ENCODE results near the gene RUNX3.
"Not testable (repeated sequence)": the region's sequence is repeated elsewhere in the genome, so short reads cannot be mapped to it uniquely, and the experiment has no call there.

The RUNX3 gene

DNA sequence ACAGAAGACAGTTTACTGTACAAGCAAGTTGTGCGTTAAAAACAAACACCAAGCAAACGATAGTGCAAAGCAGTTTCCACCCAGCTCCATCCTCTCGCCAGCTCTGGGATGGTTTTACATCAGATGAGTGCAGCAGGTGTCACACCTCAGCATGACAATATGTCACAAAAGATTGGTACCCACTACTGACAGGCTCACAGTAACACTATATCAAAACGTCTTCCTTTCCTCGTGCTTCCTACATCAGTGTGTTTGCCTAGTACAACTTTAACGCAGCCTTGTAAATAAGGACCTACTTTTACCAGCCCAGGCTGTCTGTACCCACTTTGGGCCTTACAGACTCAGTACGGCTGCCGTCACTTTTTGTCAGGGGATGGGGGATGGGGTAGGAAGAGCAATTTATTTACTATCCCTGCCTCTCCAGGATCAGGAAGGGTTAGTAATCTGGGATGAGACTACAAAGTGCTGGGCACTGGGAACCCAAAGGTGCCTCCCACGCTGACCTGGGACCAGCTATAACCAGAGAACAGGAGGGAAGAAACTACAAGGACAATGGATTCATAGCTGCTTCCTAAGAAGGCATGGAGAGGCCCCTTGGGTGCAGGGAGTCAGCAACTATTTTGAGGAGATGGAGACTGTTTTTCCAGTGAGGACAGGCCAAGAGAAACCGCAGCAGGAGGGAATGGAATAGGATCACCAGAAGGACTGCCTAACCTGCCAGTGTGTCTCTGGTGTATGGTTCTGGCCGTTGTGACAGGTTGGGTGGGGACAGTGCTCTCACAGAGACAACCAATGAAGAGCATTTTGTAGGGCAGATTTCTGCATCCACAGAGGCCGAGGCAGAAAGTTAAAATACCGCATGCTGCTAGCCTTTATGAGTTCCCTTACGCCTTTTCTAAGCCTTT is 30.2 kb downstream of the RUNX3 start:
- DNase-seq: no peak

DNA sequence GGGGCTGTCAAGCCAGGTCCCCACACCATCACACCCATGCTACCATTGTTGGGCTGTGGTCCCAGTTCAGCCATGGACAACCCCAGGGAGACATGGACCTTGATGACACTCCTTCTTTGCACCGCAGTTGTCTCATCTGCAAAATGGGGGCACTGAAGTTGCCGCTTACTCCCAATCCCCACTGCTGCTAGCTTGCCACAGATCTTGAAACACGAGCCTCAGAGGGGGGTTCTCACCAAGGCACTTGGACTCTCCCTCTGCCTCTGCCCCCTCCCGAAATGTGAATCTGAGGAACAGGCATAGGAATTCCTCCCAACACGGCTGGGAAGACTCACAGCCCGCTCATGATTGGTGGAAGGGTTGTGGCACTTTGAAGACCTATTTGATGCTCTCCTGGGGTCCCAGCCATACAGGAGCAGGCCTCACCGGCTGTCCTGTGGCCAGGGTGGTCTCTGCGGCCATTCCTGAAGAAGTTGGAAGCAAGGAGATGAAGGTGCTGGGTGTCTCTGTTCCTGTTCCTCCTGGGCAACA is 31.1 kb downstream of the RUNX3 start:
- no peak for DNase-seq

DNA sequence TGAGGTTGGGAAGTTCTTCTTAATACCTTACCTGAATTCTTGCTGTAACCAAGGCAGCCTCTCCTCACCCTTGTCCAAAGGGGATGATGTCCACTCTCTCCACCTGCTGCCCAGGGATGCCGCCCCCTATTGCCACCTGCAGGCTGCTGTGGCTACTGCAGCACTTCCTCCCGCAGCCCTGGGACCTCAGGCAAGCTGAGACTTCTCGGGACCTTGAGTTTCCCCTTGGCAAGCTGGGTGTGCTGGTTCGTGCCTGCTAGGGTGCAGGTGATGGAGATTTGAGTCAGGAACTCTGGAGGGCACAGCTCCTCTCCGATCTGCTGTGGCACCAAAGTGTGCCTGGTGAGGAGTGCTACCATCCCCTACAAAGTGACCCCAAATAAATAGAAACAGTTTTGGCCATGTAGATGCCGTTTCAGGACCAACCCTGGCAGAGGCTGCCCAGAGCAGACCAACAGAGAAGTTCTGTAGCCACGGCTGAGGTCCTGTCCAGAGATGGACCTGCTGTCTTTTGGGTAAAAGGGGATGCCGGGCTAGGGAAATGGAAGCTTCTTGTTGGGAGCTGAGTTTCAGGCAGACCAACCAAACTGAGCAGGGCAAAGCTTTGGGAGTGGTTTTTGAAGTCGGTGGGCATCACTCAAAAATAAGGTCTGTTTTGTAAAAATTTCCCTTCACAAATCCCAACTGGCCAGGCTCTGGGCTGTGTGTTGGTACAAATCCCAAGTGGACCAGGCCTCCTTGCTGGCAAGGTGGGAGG is 31.7 kb downstream of the RUNX3 start:
- DNase-seq: peak in 1 of 2 experiments; percentile 33

DNA sequence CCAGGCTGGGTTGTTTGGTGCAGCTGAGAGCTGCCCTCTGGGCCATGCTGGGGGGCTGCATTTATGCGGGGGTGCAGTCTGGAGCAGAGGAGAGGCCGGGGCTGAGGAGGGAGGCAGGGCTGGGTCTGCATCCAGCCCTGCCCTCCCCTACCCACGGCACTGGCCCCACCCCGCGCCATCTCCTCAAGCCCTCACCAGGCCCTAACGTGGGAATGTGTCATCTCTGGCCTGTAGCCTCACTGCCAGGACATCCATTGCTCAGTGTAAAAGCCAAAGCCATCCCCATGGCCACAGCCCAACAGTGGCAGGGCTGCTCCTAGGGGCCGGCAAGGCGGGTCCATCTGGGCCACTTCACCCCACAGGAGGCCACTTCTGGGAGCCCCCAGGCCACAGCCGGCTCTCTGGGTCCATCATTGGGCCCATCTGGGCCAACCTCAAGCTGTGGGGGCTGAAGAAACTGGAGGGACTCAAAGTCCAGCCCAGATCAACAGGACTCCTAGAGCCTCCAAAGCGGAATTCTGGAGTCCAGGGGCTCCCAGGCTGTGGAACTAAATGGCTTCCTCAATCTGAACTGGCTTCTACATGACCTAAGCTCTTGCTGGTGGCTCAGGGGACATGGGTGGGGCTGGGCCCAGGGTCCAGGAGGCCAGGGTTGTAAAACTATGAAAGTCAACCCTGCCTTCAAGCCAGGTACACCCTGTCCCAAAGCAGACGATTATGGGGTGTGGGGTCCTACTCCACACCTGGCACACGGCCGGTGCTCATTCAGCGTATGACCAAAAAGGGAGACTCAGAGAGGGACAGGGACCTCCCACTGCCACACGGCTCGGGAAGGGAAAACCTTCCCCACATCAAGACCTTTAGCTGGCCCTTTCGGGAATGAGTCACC is 32.6 kb downstream of the RUNX3 start:
- no peak for DNase-seq

DNA sequence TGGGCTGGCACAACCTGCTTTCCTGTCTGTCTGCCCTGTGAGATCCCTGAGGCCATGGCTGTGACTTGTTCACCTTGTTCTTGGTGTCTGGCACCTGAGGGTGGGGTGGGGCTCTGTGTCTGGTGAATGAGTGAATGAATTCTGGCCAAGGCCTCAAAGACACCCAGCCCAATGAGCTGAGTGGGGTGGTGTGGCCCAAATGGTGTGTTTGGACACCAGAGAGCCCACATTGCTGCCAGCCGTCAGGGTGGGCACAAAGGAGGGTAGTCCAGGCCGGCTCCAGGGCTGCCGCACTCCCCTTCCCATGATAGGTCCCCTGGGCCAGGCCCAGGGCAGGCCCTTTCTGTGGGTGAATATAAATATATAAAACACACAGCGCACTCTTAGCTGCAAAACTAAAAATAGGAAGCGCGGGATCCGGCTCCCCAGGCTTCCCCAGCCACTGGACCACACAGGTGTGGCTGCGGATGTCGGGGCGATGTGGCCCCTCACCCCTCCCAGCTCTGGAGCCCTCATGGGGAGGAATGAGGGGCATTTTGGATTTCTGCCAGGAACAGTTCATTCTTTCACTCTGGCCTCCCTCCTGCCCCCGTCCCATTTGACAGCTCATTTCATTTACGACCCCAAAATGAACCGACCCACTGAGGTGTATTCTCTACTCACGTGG is 33.3 kb downstream of the RUNX3 start:
- no peak for DNase-seq

DNA sequence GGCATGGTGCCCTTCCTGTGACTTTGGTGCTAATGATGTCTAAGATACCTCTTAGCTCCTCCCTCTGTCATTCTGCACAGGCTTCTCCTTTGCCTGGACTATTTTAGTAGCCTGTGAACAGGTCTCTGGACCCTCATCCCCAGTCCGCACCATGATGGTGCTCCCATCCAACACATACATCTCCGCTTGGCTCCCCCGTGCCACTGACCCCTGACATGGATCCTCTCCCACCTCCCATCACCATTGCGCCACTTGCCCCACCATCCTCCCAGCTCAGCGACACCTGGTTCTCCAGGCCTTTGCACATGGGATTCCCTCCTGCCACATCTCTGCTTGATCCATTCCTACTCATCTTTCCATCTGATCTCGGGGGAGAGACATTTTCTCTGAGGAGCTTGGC is 33.9 kb downstream of the RUNX3 start:
- no peak for DNase-seq

DNA sequence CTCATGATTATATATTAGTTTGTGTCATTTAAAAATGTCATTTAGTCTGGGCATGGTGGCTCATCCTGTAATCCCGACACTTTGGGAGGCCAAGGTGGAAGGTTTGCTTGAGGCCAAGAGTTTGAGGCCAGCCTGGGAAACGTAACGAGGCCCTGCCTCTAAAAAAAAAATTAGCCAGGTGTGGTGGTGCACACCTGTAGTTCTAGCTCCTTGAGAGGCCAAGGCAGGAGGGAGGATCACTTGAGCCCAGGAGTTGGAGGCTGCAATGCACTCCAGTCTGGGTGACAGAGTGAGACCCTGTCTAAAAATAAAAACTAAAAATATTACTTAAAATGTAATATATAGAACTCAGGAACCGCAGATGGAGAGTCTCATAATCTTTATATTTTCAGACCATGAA is 34.6 kb downstream of the RUNX3 start:
- DNase-seq: no peak

DNA sequence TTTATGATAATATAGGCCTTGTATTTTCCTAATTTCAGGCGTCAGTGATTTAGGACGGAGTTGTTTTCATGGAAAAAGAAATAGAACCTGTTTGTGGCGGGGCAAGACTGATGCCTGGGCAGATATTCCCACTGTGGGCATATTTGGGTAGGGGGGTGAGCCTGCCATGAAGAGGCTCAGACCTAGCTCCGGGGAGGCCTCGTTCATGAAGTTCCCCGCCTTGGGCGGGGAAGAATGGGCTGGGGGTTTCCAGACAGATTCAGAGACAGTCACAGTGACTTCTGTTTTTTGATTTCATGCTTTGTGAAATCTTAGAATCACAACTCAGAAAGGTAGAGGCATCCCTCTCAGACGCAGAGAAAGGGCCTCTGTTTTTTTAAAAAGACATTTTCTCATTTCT is 36.1 kb downstream of the RUNX3 start:
- DNase-seq: no peak

DNA sequence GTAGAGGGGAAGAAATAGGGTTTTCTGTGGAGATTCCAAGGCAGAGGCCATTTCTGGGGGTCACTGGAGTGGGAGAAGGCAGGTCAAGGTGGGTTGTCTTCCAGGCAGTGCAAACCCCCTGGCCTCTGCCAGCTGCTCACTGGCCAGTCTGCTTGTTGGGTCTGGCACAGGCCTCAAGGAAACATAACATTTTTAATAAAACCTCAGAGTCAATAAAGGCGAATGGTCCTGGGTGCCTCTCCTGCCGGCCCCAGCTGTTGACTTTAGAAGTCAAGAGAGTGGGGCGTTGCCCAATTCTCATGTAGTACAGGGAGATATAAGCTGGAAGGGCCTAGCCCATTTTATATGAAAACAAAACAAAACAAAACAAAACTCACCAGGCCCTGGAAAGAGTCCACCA is 36.6 kb downstream of the RUNX3 start:
- no peak for DNase-seq

DNA sequence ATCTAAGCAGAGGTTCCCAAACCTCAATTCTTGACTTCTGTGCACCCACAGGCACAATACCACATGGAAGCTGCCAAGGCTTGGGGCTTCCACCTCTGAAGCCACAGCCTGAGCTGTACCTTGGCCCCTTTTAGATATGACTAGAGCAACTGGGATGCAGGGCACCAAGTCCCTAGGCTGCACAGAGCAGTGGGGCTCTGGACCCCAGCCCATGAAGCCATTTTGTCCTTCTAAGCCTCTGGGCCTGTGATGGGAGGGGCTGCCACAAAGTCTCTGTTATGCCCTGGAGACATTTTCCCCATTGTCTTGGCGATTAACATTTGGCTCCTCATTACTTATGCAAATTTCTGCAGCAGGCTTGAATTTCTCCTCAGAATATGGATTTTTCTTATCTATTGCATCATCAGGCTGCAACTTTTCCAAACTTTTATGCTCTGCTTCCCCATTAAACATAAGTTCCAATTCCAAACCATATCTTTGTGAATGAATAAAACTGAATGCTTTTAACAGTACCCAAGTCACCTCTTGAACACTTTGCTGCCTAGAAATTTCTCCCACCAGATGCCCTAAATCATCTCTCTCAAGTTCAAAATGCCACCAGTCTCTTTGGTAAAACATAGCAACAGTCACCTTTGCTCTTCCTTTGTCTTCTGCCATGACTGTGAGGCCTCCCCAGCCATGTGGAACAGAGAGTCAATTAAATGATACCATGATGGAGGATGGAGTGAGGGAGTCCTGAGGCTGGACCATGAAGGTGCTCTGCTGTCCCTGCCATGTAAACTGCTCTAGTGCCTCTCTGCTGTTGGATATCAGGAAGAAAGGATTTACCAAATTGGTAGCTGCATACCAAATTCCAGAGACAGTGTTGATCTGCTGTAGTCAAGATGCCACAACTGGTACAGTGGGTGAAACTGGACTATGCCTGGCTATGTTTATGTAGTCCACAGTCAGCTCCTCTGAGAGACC is 37.6 kb downstream of the RUNX3 start:
- no peak for DNase-seq

DNA sequence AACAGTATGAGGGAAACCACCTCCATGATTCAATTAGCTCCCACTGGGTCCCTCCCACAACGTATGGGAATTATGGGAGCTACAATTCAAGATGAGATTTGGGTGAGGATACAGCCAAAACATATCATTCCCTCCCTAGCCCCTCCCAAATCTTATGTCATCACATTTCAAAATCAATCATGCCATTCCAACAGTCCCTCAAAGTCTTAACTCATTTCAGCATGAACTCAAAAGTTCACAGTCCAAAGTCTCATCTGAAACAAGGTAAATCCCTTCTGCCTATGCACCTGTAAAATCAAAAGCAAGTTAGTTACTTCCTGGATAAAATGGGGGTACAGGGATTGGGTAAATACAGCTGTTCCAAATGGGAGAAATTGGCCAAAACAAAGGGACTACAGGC is 38.7 kb downstream of the RUNX3 start:
- not testable (repeated sequence) for DNase-seq

DNA sequence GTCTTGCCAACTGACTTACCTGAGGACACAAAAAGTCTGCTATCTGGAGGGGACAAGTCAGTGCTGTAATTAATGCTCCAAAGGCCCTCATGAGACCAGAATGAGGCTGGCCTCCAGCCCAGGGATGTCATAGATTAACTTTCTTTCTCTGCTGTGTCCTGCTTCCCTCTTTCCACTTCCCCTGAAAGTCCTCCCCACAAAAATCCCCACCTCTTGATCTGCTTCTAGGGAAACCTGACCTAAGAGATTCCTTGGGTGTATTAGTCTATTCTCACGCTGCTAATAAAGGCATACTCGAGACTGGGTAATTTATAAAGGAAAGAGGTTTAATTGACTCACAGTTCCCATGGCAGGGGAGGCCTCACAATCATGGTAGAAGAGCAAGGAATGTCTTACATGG is 39.2 kb downstream of the RUNX3 start:
- DNase-seq: no peak

DNA sequence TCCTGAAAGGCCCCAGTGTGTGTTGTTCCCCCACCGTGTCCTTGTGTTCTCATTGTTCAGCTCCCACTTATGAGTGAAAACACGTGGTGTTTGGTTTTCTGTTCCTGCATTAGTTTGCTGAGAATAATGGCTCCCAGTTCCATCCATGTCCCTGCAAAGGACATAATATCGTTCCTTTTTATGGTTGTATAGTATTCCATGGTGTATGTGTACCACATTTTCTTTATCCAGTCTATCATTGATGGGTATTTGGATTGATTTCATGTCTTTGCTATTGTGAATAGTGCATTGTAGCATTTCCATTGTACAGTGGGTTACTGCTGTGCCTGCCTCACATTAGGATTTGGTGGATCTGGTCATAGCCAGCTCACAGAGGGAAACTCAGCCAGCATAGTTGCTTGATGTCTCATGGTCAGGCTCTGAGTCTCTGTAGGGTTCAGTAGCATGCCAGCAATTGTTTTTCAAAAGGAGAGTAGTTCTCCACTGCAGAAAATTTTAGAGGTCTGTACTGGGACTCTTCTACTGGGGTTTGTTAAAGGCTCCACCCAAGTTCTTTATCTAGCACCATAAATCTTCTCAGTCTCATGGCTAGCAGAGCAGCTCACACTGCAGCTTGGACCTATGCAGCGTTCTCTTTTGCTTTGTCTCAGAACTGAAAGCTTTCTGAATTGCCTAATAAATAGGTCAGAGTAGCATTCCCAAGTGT is 41.0 kb downstream of the RUNX3 start:
- no peak for DNase-seq

DNA sequence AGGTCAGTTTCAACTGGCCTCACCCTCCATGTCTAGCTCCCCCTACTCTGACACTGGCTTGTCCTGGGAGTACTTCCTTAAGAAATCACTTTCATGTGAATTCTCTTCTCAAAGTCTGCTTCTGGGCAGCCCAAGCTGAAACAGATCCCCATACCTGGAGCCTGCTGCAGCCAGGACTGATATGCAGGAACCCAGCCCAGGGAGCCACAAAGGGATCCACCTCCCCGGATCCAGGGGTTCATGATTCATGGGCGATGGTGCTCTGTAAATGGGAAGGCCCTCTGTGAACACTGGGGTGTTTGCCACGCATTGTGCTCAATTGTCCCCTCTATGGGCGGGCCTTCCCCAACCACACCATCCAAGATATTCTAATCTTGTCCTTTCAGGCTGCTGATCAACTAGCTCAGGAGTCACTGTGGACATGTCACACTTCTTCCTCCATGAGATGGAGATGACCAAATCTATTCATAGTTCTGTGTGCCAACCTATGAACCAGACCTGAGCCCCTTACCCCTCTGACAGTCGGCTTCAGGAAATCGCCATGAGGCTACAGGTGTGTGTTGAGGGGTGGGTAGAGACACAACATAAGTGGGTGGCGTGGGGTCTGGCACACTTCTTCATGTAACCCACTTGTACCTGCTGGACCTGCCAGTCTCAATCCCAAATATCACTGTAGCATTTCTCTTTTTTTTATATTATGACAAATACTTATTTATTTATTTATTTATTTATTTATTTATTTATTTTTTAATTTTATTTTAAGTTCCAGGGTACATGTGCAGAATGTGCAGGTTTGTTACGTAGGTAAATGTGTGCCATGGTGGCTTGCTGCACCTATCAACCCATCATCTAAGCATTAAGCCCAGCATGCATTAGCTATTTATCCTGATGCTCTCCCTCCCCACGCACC is 41.8 kb downstream of the RUNX3 start:
- DNase-seq: no peak

DNA sequence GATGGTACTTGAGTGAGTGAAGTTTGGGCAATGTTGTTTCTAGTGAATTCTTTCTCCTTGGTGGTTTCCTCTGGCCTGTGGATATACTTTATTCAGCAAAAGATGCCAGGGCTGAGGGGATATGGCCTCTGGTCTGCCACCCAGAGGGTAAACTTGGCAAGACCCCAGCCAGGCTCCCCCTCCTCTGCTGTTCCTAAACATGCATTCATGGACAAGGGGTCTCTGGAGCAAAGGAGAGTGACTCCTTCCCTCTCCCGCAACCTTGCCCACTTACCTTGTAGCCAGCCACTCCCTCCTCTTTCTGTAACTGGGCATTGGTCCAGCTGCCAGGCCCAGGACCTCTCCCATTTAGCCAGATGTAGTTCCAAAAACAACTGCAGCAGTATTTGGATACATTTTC is 43.8 kb downstream of the RUNX3 start:
- DNase-seq: no peak

DNA sequence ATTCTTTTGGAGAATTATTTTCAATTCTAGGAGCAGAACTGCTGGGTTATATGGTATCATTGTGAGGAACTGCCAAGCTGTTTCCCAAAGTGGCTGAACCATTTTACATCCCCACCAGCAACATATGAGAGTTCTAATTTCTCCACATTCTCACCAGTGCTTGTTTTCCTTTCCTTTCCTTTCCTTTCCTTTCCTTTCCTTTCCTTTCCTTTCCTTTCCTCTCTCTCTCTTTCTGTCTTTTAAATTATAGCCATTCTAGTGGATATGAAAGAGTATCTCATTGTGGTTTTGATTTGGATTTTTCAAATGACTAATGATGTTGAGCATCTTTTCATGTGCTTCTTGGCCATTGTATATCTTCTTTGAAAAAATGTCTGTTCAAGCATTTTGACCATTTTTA is 45.3 kb downstream of the RUNX3 start:
- DNase-seq: no peak

DNA sequence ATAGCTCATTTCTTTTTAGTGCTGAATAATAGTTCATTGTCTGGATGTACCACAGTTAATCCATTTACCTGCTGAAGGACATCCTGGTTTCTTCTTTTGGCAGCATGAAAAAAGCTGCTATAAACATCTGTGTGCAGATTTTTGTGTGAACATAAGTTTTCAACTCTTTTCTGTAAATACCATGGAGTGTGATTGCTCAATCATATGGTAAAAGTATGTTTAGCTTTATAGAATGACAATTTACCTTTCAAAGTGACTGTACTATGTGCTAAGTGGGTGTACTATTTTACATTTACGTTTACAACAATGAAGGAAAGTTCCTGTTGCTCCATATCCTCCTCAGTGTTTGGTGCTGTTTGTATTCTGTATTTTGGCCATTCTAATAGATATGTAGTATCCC is 49.0 kb downstream of the RUNX3 start:
- DNase-seq: no peak

DNA sequence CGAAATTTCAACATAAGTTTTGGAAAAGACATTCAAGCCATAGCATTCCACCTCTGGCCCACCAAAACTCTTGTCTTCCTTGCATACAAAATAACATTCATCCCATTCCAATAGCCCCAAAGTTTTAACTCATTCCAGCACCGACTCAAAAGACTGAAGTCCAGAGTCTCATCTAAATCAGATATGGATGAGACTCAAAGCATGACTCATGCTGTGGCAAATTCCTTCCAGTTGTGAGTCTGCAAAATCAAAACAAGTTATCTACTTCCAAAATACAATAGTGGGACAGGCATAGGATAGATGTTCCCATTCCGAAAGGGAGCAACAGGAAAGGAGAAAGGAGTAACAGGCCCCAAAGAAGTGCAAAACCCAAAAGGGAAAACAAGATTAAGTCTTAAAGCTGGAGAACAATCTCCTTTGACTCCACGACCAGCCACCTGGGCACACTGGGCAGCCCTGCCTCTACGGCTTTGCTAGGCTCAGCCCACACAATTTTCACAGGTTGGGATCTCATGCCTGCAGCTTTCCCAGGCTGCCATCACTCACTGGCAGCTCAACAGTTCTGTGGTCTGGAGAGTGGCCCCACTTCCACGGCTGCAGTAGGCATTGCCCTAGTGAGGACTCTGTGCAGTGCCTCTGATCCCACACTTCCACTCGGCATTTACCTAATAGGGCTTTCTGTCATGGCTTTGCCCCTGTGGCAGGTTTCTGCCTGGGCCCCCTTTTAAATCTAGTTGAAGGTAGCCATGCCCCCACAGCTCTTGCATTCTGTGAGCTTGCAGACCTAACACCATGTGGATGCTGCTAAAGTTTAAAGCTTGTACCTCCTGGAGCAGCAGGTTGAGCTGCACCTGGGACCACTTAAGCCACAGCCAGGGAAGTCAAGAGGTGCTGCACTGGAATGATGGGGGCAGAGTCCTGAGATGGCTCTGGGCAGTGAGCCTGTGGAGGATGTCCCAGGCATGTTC is 51.0 kb downstream of the RUNX3 start:
- DNase-seq: no peak

Measured in activated CD4-positive, alpha-beta T cell treated with anti-CD3 and anti-CD28 coated beads, Interleukin-2, amount 50 U/mL, for 4 hours (primary cell).